ENCODE results near the gene SSH3.

The SSH3 gene

DNA sequence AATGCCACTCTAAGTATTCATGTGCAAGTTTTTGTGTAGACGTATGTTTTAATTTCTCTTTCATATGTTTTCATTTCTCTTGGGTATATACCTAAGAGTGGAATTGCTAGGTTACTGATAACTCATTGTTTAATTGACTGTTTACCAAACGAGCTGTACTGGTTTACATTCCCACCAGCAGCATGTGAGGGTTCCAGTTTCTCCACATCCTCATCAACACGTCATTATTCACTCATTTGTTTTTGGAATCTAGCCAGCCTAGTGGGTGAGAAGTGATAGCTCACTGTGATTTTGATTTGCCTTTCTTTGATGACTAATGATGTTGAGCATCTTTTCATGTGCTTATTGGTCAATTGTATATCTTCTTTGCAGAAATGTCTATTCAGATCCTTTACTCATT is 10.2 kb upstream of the SSH3 start:
- peak; percentile 84 for DNase-seq (ENCODE audit: low spot score)

DNA sequence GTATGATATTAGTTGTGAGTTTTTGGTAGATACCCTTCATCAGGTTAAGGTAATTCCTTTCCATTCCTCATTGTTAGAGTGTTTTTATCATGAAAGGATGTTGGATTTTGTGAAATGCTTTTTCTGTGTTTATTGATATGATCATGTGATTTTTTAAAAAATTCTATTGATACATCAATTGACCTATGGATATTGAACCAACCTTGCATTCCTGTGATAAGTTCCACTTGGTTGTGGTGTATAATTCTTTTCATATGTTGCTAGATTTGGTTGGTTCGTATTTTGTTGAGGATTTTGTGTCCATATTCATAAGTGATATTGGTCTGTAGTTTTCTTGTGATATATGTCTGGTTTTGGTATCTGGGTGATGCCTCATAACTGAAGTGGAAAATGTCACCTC is 7.5 kb upstream of the SSH3 start:
- no peak for DNase-seq (ENCODE audit: low spot score)

DNA sequence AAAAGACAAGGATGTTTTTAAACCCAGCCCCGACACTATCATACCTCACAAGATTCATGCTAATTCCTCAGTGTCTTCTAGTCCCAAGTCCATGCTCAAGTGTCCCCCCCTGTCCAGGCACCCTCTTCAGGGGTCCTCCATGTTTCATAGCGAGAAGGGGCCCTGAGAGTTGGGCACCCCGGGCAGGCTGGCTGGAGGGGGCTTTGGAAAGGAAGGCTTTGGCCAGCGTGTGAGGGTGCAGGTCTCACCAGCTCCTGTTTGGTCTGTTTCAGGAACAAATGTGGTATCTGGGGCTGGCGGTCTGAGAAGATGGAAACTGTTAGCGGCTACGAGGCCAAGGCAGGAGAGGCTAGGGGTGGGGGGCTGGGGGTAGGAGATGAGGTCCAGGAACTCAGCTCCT is 4.5 kb upstream of the SSH3 start:
- no peak for DNase-seq (ENCODE audit: low spot score)

DNA sequence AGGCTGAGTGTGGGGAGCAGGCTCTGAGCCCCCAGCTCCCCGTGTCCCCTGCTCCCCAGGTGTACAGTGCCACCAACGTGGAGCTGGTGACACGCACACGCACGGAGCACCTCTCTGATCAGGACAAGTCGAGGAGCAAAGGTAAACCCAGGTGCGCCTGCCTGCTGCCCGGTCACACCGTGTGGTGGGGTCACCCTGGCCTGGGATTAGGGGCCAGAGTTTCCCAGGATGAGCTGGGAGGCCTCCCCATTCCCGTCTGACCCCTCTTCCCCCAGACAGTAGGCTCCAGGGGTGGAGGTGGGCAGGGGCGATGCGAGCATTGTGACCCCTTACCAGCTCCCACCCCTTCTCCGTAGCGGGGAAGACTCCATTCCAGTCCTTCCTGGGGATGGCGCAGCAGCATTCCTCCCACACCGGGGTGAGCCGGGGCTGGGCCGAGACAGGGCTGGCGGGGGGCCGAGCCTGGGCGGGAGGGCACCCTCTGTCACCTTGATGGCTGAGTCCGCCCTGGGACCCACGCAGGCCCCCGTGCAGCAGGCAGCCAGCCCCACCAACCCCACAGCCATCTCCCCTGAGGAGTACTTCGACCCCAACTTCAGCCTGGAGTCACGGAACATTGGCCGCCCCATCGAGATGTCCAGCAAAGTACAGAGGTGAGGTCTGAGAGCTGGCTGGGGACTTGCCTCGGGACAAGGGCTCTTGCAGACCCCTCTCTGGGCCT is 3.7 kb upstream of the SSH3 start:
- DNase-seq (ENCODE audit: low spot score) = no peak

GRCh38 chr11:67300256-67300755 is 3.0 kb upstream of the SSH3 start:
- DNase-seq (ENCODE audit: low spot score) = no peak

GRCh38 chr11:67300756-67301312 is 2.5 kb upstream of the SSH3 start:
- no peak for DNase-seq (ENCODE audit: low spot score)

- DNase-seq (ENCODE audit: low spot score) = no peak
Measured at GRCh38 chr11:67301313-67301921, 1.9 kb upstream of the SSH3 start.

DNA sequence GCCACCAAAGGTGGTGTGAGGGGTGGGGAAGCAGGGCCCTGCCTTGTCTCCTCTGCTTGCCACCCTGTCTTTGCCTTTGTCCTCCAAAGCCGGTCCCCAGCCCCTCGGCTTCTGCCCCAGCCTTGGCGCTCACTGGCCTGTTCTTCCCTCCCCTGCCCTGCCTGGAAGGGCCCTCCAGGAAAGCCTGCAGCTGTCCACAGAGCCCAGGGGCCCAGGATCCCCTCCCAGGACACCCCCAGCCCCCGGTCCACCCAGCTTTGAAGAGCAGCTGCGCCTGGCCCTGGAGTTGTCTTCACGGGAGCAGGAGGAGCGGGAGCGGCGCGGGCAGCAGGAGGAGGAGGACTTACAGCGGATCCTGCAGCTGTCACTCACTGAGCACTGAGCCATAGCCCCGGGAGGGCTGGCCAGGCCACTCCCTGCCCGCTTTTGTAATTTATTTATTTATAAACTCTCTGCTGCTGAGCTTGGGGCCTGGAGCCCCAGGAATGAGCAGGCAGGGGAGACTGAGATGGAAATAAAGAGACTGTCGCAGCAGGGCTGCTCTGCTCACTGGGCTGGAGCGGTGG is 1.3 kb upstream of the SSH3 start:
- DNase-seq (ENCODE audit: low spot score) = no peak

DNA sequence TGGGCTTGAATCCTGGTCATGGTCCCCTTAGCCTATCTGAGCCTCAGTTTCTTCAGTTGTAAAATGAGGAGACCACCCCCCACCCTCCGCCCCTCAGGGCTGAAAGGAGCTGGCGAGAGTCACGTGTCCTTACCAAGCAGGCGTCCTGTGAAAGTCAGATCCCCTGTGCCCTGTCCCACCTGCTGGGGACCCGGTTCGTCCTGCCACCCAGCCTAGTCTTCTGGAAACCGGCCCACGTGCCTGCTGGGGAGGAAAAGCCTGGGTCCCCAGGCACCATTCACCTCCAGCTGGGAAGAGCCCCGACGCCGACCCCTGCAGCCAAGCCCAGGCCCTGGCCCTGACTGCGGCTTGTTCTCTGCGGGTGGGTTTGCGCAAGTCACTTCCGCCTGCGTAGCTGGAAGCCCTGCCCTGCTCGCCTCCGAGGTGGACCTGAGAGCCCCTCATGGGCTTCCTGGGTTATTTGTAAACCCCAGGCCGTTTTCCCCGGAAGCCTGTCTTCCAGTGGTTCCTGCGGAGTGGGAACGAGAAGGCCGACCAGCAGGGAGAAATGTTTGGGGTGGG is 679 bp upstream of the SSH3 start:
- no peak for DNase-seq (ENCODE audit: low spot score)

DNA sequence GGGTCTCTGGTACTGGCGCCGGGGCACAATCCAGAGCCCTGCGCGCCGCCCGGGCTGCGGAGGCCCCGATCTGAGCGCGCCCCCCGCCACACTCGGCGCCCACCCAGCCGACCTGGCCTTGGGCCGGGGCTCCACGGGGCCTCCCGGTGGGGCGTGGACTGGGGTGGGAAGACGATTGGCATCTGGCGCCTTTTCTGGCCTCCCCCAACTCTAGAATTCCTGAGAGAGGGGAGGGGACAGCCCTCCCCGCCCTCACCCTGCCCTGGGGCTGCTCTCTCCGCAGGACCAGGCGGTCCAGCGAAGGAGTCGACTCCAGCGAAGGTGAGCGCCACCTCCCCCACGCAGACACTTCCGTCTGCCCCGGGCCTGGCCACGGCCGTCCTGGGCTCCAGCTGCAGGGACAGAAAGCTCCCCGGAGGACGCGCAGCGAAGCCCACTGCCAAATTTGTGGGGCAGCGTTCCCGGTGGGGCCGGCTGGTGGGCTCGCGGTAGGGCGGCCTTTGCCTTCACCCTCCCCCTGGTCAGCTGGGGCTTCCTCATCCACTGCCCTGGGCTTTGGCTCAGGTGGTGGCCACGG is 593 bp downstream of the SSH3 start:
- DNase-seq (ENCODE audit: low spot score) = no peak

DNA sequence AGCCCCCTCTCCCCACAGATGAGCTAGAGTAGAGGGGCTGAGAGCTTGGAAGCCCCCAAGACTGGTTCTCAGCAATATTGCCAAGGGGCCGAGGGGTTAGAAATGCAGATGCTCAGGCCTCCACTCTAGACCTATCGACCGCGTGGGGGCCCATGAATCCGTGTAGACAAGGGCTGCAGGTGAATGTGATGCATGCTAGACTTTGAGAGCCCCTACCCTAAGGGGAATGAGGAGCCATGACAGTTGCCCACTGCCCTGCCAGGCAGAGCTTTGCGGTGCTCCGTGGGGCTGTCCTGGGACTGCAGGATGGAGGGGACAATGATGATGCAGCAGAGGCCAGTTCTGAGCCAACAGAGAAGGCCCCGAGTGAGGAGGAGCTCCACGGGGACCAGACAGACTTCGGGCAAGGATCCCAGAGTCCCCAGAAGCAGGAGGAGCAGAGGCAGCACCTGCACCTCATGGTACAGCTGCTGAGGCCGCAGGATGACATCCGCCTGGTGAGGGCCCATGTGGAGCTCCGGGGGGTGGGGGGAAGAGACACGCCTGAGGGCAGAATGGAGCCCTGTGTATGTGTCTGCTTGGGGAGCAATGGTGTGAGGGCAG is 1.3 kb downstream of the SSH3 start:
- no peak for DNase-seq (ENCODE audit: low spot score)

DNA sequence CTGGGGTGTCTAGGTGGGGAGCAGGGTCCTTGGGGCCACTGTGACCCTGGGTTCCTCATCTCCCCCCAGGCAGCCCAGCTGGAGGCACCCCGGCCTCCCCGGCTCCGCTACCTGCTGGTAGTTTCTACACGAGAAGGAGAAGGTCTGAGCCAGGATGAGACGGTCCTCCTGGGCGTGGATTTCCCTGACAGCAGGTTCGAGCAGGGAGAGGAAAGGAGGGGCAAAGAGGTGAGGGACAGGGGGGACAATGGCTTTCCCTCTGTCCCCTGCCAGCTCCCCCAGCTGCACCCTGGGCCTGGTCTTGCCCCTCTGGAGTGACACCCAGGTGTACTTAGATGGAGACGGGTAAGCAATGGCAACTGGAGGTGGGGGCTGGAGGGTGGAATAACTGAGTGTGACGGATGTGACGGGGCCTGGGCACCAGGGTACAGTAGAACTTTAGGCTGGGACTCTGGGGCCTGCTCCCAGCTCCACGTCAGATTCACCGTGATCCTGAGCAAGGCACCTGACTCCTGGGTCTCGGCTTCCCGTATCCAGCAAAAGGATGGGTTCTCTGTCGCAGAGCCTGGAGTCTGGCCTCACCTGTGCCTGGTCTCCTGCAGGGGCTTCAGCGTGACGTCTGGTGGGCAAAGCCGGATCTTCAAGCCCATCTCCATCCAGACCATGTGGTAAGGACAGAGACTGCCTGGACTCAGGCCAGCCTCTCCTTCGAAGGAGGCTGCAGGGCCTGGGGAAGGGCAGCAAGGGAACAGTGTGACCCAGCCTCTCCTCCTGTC is 3.6 kb downstream of the SSH3 start:
- no peak for DNase-seq (ENCODE audit: low spot score)

GRCh38 chr11:67307545-67308001 is 4.2 kb downstream of the SSH3 start:
- no peak for DNase-seq (ENCODE audit: low spot score)

- DNase-seq (ENCODE audit: low spot score) = no peak
Measured at GRCh38 chr11:67308031-67308866, 4.9 kb downstream of the SSH3 start.

DNA sequence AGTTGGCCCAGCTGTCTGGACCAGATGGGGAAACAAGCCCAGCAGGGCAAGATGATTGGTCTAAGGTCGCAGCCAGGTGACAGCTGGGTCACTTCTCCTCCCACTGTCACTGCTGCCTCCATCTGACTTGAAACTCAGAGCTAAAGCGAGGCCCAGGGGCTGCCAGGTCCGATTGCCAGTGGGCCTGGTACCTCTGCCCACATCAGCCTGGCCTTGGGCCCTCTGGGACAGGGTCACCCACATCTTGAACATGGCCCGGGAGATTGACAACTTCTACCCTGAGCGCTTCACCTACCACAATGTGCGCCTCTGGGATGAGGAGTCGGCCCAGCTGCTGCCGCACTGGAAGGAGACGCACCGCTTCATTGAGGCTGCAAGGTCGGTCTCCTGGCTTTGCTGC is 5.8 kb downstream of the SSH3 start:
- DNase-seq (ENCODE audit: low spot score) = no peak

GRCh38 chr11:67309661-67310061 is 6.3 kb downstream of the SSH3 start:
- DNase-seq (ENCODE audit: low spot score) = no peak

DNA sequence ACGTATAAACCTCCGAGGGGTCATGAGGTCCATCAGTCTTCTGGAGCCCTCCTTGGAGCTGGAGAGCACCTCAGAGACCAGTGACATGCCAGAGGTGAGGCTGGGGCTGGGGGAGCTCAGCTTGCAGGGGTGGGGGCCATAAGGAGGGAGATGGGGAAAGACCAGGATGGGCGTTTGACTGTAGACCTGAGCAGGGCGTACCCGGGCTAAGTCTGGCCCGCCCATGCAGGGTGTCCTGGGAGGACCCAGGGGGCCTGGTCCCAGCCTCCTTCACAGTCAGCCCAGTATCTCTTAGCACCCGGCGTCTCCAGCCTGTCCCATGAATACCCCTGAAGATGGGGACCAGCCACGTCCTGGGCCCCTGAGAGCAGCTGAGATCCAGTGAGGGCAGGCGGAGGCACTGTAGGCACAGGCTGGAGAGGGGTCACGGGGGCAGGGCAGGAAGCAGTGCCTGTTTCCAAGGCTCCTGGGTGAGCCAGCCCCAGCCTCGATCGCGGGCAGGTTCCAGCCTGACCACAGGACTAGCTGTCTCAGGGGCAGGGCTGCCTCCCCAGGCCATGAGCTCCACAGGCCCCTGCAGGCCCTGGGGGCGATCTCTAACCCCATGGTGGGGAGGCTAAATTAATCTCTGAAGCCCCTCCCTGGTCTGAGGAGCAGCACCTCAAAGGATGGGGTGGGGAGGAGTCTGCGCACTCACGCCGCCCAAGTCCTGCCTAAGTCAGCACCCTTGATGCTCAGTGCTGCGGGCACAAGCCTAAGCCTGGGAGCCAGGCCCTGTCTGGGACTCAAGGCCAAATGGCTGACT is 7.1 kb downstream of the SSH3 start:
- DNase-seq (ENCODE audit: low spot score) = no peak

DNA sequence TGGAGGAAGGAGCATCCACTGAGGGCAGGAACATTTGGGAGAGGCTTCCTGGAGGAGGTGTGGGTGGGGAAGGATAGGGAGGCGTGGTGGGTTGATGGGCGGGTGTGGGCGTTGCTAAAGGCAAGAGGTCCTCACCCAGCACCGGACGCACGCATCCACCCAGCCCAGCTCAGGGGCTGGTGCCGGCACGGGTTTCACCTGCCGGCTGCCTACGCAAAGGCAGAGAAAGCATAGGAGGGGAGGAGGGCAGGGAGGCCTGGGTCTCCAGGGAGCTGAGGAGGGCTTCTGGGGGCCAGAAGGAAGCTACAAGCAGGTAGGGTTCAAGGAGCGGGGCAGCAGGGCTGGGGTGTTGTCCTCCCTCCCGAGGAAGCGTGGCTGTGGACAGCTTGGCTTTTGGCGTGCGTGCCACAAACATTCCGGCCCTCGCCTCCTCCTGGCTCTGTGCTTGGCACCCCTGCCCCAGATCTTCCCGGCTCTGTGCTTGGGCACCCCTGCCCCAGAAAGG is 7.8 kb downstream of the SSH3 start:
- DNase-seq (ENCODE audit: low spot score) = no peak

DNA sequence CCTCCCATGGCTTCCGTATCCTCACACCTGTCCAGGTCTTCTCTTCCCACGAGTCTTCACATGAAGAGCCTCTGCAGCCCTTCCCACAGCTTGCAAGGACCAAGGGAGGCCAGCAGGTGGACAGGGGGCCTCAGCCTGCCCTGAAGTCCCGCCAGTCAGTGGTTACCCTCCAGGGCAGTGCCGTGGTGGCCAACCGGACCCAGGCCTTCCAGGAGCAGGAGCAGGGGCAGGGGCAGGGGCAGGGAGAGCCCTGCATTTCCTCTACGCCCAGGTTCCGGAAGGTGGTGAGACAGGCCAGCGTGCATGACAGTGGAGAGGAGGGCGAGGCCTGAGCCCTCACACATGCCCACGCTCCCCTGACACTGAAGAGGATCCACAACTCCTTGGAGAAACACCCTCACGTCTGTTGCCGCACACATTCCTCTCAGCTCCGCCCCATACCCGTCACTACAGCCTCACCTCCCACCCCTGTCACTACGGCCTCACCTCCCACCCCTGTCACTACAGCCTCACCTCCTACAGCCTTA is 8.3 kb downstream of the SSH3 start:
- no peak for DNase-seq (ENCODE audit: low spot score)

Data from CD4-positive, alpha-beta T cell treated with Interleukin-2 at 100 ng/mL for 4 hours (primary cell).